ENCODE measurements around the gene CSNK2A1. TPM values are rescaled to one million over a fixed set of nuclear protein-coding genes. Genes with fewer than 3 reads are reported as not detected.

Gene CSNK2A1
- total RNA-seq, 1 donor from 2014 or later, result 129 TPM

DNA sequence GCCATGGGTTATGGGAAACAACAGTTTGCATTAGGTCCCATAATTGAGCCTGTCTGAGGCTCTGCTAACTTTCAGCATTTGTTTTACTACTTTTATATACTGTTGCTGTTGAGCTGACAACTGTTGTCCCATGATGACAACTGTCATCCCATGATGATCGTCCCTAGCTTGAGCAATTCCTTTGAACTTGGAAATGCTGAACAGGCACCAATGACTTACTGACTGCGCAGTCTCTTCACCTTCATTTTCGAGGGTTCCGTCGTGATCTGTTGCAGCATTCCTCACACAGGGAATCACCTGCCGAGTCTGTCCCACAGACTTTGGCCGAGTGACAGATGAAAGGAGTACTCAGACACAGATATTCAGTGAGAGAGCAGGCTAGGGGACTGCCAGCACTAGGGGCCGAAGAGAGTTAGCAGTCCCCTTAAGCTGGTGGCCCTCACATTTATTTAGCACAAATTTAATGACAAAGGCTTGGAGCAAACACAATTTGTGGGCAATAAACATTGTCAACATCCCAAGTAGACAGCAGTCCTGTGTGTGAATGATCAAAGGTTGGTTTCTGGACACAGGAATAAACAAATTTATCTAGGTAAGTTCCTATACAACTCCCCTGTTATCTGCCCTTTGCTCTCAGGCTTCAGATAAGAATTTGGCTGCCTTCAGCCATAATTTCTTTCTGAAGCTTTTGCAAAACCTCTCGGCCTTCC, 71.3 kb downstream of the CSNK2A1 start:
- no peak overlapping the region for H3K4me3 Mint-ChIP-seq (ENCODE audit: unreplicated experiment)
- DNase-seq (ENCODE audit: extremely low spot score, unreplicated experiment), result no peak
- H3K27ac Mint-ChIP-seq (ENCODE audit: unreplicated experiment), result no peak overlapping the region
- H3K9me3 Mint-ChIP-seq (ENCODE audit: unreplicated experiment), result no peaks in the 10 kb centered on the region
- no peak for TF ChIP-seq CTCF (IDR thresholded peaks at IDR 0.05)
- peaks cover 14% of the 10 kb centered on the region for H3K36me3 Mint-ChIP-seq (ENCODE audit: unreplicated experiment)
- no peaks in the 10 kb centered on the region for H3K4me1 Mint-ChIP-seq (ENCODE audit: unreplicated experiment)
- peaks cover 20% of the 10 kb centered on the region for H3K27me3 Mint-ChIP-seq (ENCODE audit: unreplicated experiment)

DNA sequence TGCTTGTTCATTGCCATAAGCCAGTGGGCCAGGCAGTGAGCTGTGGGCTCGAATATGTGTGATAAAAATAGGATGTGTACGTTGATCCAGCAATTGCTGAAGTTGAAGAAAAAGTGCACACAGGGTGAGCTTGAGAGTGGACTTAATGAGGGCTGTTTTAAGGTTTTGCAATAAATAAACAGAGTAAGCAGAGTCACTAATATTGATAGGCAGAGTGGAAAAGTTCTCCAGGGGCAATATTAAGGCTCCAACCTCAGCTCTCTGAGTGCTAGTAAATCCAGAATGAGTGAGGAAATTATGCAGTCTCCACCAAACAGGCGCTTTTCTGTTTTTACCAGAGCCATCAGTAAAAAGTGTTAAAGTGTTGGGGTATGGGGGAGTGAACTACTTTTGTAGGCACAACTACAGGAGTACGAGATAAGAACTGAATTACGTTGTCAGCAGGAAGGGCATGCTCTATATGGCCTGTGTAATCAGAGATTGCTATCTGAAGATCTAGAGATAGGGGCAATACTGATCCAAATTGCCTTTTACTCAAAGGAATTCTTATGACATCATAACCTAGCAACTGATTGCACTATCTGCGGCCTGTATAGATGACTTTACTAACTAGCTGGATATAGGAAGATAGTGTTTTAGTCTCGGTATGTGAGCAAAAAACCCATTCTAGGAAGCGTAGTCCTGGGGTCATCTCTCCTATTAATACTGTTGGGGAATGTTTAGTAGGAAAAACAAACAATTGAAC, 73.7 kb downstream of the CSNK2A1 start:
- no peak overlapping the region for H3K27ac Mint-ChIP-seq (ENCODE audit: unreplicated experiment)
- peaks cover 9% of the 10 kb centered on the region for H3K36me3 Mint-ChIP-seq (ENCODE audit: unreplicated experiment)
- no peak for DNase-seq (ENCODE audit: extremely low spot score, unreplicated experiment)
- TF ChIP-seq CTCF (IDR thresholded peaks at IDR 0.05), result no peak
- peaks cover 21% of the 10 kb centered on the region for H3K27me3 Mint-ChIP-seq (ENCODE audit: unreplicated experiment)
- H3K4me3 Mint-ChIP-seq (ENCODE audit: unreplicated experiment), result no peak overlapping the region
- no peaks in the 10 kb centered on the region for H3K4me1 Mint-ChIP-seq (ENCODE audit: unreplicated experiment)
- H3K9me3 Mint-ChIP-seq (ENCODE audit: unreplicated experiment), result no peaks in the 10 kb centered on the region

DNA sequence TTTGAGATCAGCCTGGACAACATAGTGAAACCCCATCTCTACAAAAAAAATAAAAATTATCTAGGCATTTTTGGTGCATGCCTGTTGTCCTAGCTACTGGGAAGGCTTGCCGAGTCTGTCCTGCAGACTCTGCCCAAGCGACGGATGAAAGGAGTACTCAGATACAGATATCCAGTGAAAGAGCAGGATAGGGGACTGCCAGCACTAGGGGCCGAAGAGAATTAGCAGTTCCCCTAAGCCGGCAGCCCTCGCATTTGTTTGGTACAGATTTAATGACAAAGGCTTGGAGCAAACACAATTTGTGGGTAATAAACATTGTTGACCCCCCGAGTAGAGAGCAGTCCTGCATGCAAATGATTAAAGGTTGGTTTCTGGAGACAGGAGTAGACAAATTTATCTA, 75.8 kb downstream of the CSNK2A1 start:
- no peak for DNase-seq (ENCODE audit: extremely low spot score, unreplicated experiment)
- Mint-ChIP-seq H3K4me3 (ENCODE audit: unreplicated experiment) (no peak overlapping the region), H3K4me1 (ENCODE audit: unreplicated experiment) (peaks cover 4% of the 10 kb centered on the region), H3K27me3 (ENCODE audit: unreplicated experiment) (peaks cover 21% of the 10 kb centered on the region), H3K27ac (ENCODE audit: unreplicated experiment) (no peak overlapping the region), H3K9me3 (ENCODE audit: unreplicated experiment) (no peaks in the 10 kb centered on the region), H3K36me3 (ENCODE audit: unreplicated experiment) (no peaks in the 10 kb centered on the region)
- TF ChIP-seq CTCF (IDR thresholded peaks at IDR 0.05), result no peak

- Mint-ChIP-seq H3K4me1 (ENCODE audit: unreplicated experiment) (peaks cover 36% of the 10 kb centered on the region), H3K27ac (ENCODE audit: unreplicated experiment) (peak within 1 kb of the TSS; percentile 92), H3K36me3 (ENCODE audit: unreplicated experiment) (no peaks in the 10 kb centered on the region), H3K4me3 (ENCODE audit: unreplicated experiment) (peak within 1 kb of the TSS; percentile 85), H3K9me3 (ENCODE audit: unreplicated experiment) (no peaks in the 10 kb centered on the region), H3K27me3 (ENCODE audit: unreplicated experiment) (peaks cover 2% of the 10 kb centered on the region)
- DNase-seq (ENCODE audit: extremely low spot score, unreplicated experiment), result peak; percentile 94
- peak; percentile 26 for TF ChIP-seq CTCF (IDR thresholded peaks at IDR 0.05)
Observed at GRCh38 chr20:462199-462991, 81.2 kb downstream of the CSNK2A1 start, which contains the start of gene TBC1D20. TSS of gene TBC1D20 (minus strand) at chr20:462533. CDS start at chr20:462405, 128 bp downstream.
